ENCODE data around the gene GPR107. TPM values are rescaled to one million over a fixed set of nuclear protein-coding genes. Genes with fewer than 3 reads are reported as not detected.
A peak's percentile ranks its signal among the peaks of the same experiment; 100 is the strongest.

Gene GPR107
- total RNA-seq, 1 donor: 30.9 TPM

GRCh38 chr9:130041648-130042405 lies 11.9 kb upstream of the GPR107 start:
- peak overlapping the region; percentile 92 for H3K4me3 ChIP-seq (ENCODE audit: low read depth, low read length)
- TF ChIP-seq CTCF (IDR thresholded peaks at IDR 0.05; ENCODE audit: insufficient read depth, low read length): no peak
- DNase-seq (ENCODE audit: low read depth): peak; percentile 42

- no peak for DNase-seq (ENCODE audit: low read depth)
- H3K4me3 ChIP-seq (ENCODE audit: low read depth, low read length): peak overlapping the region; percentile 92
- TF ChIP-seq CTCF (IDR thresholded peaks at IDR 0.05; ENCODE audit: insufficient read depth, low read length): no peak
Measured at GRCh38 chr9:130042406-130042884, 11.3 kb upstream of the GPR107 start.

GRCh38 chr9:130042885-130043653 lies 10.6 kb upstream of the GPR107 start, which contains the start of gene FNBP1:
Gene FNBP1 (minus strand): TSS chr9:130043189. CDS start chr9:130042975, 214 bp downstream.
- TF ChIP-seq CTCF (IDR thresholded peaks at IDR 0.05; ENCODE audit: insufficient read depth, low read length): no peak
- peak; percentile 76 for DNase-seq (ENCODE audit: low read depth)
- peak within 1 kb of the TSS; percentile 92 for H3K4me3 ChIP-seq (ENCODE audit: low read depth, low read length)

GRCh38 chr9:130043654-130044623 lies 9.8 kb upstream of the GPR107 start:
- DNase-seq (ENCODE audit: low read depth): peak; percentile 85
- peak; percentile 24 for TF ChIP-seq CTCF (IDR thresholded peaks at IDR 0.05; ENCODE audit: insufficient read depth, low read length)
- H3K4me3 ChIP-seq (ENCODE audit: low read depth, low read length): peak overlapping the region; percentile 77

GRCh38 chr9:130045725-130046450 lies 7.8 kb upstream of the GPR107 start:
- H3K4me3 ChIP-seq (ENCODE audit: low read depth, low read length): no peak overlapping the region
- no peak for DNase-seq (ENCODE audit: low read depth)
- TF ChIP-seq CTCF (IDR thresholded peaks at IDR 0.05; ENCODE audit: insufficient read depth, low read length): no peak
